DND-41 (cell line): ENCODE data around the gene BBS9.
"Not testable (repeated sequence)": the region's sequence is repeated elsewhere in the genome, so short reads cannot be mapped to it uniquely, and the experiment has no call there.

Experiments
- ATAC-seq: fragments of 200-7000 bp; cut with Tn5 transposase; 3 replicates; pipeline ENCODE4 v1.9.1; 2021; ENCODE audit warnings: low read depth; ENCODE audit not compliant: insufficient read depth
- DNase-seq: peaks from one replicate; pipeline ENCODE4 v3.0.0-alpha.2; 2020
- H2AFZ ChIP-seq: 2 replicates; pipeline ENCODE4 v1.6.0; 2012; ENCODE audit warnings: low read depth, low read length
- H3K27ac ChIP-seq: 2 replicates; pipeline ENCODE4 v1.5.1; 2012; ENCODE audit warnings: low read length, inconsistent platforms
- H3K27me3 ChIP-seq: fragments of 200-600 bp; sonication (generic); 2 replicates; pipeline ENCODE4 v1.6.0; 2012; ENCODE audit warnings: low read length, mild to moderate bottlenecking, inconsistent platforms; ENCODE audit not compliant: insufficient read depth, poor library complexity
- H3K36me3 ChIP-seq: 2 replicates; pipeline ENCODE4 v1.5.1; 2012; ENCODE audit warnings: low read length, inconsistent platforms; ENCODE audit not compliant: insufficient read depth
- H3K4me1 ChIP-seq: 2 replicates; pipeline ENCODE4 v1.5.1; 2012; ENCODE audit warnings: mild to moderate bottlenecking, low read length; ENCODE audit not compliant: insufficient read depth
- H3K4me2 ChIP-seq: 2 replicates; pipeline ENCODE4 v1.6.0; 2012; ENCODE audit warnings: mild to moderate bottlenecking, moderate library complexity, low read length, inconsistent platforms; ENCODE audit not compliant: insufficient read depth
- H3K4me3 ChIP-seq, 2 experiments: fragments of 200-600 bp in 1 of 2; shearing (Covaris generic) in 1 of 2; 2 replicates each; pipeline ENCODE4 v1.5.1; 2012 to 2016; ENCODE audit warnings: inconsistent platforms in 2 of 2, low read length in 2 of 2, mild to moderate bottlenecking in 2 of 2, low read depth in 1 of 2, moderate library complexity in 1 of 2
- H3K79me2 ChIP-seq: 2 replicates; pipeline ENCODE4 v1.6.0; 2012; ENCODE audit warnings: low read length, inconsistent platforms; ENCODE audit not compliant: insufficient read depth
- H3K9ac ChIP-seq: 2 replicates; pipeline ENCODE4 v1.6.0; 2012; ENCODE audit warnings: low read depth, mild to moderate bottlenecking, inconsistent platforms, low read length, moderate library complexity
- H3K9me3 ChIP-seq: 2 replicates; pipeline ENCODE4 v1.5.1; 2012; ENCODE audit warnings: low read length, moderate library complexity, mild to moderate bottlenecking, inconsistent platforms; ENCODE audit not compliant: insufficient read depth, severe bottlenecking
- H4K20me1 ChIP-seq: 2 replicates; pipeline ENCODE4 v1.6.0; 2012; ENCODE audit warnings: low read length; ENCODE audit not compliant: insufficient read depth
- CTCF ChIP-seq: IDR thresholded peaks from 2 replicates; pipeline ENCODE4 v1.5.1; 2012; ENCODE audit warnings: borderline replicate concordance, low read length, moderate library complexity, mild to moderate bottlenecking; ENCODE audit not compliant: poor library complexity, severe bottlenecking; ENCODE audit errors: extremely low read depth
- EZH2 ChIP-seq: IDR thresholded peaks from 3 replicates; pipeline ENCODE4 v1.6.1; 2012; ENCODE audit warnings: borderline replicate concordance, low read depth, mild to moderate bottlenecking, moderate library complexity, low read length, inconsistent platforms; ENCODE audit not compliant: severe bottlenecking

BBS9 gene

GRCh38 chr7:33091641-33092191 is 37.6 kb upstream of the BBS9 start:
- no peak for TF ChIP-seq CTCF
- no peak for TF ChIP-seq EZH2
- Histone ChIP-seq H3K4me1 (no peaks in the 10 kb centered on the region), H3K4me3 (no peak overlapping the region), H3K79me2 (no peaks in the 10 kb centered on the region), H3K27me3 (no peaks in the 10 kb centered on the region), H3K36me3 (peaks cover 33% of the 10 kb centered on the region), H3K4me2 (no peak overlapping the region), H3K27ac (no peak overlapping the region), H2AFZ (no peak overlapping the region), H3K9me3 (no peaks in the 10 kb centered on the region), H4K20me1 (no peaks in the 10 kb centered on the region; the same call in 1 of the 2 replicates), H3K9ac (no peak overlapping the region)
- ATAC-seq = 0 out of 3 replicates have a peak, but pooled peaks have one; percentile 27
- DNase-seq = no peak

- Histone ChIP-seq H3K4me2 (no peak overlapping the region), H2AFZ (no peak overlapping the region), H3K4me1 (no peaks in the 10 kb centered on the region), H3K4me3 (no peak overlapping the region), H3K27ac (no peak overlapping the region), H3K27me3 (no peaks in the 10 kb centered on the region), H4K20me1 (no peaks in the 10 kb centered on the region; the same call in 1 of the 2 replicates), H3K9me3 (no peaks in the 10 kb centered on the region), H3K79me2 (no peaks in the 10 kb centered on the region), H3K36me3 (peaks cover 48% of the 10 kb centered on the region), H3K9ac (no peak overlapping the region)
- no peak for ATAC-seq
- no peak for DNase-seq
- TF ChIP-seq CTCF (no peak), EZH2 (no peak)
These were observed 36.1 kb upstream of the BBS9 start for GRCh38 chr7:33093266-33093665.

GRCh38 chr7:33094745-33095275 is 34.6 kb upstream of the BBS9 start:
- H3K27ac ChIP-seq, H3K4me3 ChIP-seq, DNase-seq, H3K9ac ChIP-seq, H3K27me3 ChIP-seq, H4K20me1 ChIP-seq, H3K9me3 ChIP-seq, H3K79me2 ChIP-seq, H2AFZ ChIP-seq, H3K4me1 ChIP-seq, H3K4me2 ChIP-seq, ATAC-seq: not testable (repeated sequence)
- peaks cover 61% of the 10 kb centered on the region for H3K36me3 ChIP-seq

GRCh38 chr7:33099154-33099940 is 30.0 kb upstream of the BBS9 start:
- no peak for TF ChIP-seq EZH2
- no peak for TF ChIP-seq CTCF
- no peaks in the 10 kb centered on the region for H3K4me1 ChIP-seq
- no peak overlapping the region for H2AFZ ChIP-seq
- H3K79me2 ChIP-seq = peaks cover 32% of the 10 kb centered on the region
- H3K27ac ChIP-seq = no peak overlapping the region
- DNase-seq (no peak), ATAC-seq (no peak)
- no peaks in the 10 kb centered on the region for H3K9me3 ChIP-seq
- no peak overlapping the region for H3K4me2 ChIP-seq
- no peak overlapping the region for H3K9ac ChIP-seq
- H3K36me3 ChIP-seq = peaks cover 78% of the 10 kb centered on the region
- H3K27me3 ChIP-seq = no peaks in the 10 kb centered on the region
- H4K20me1 ChIP-seq = peaks cover 16% of the 10 kb centered on the region
- no peak overlapping the region for H3K4me3 ChIP-seq
